GM19468 (cell line): ENCODE results near the gene DAB2IP.

Source experiments
- ATAC-seq: cut with Tn5 transposase; IDR thresholded peaks from one replicate; pipeline ENCODE4 v1.9.1; 2021; ENCODE audit warnings: mild to moderate bottlenecking, moderate library complexity, moderate number of reproducible peaks; ENCODE audit not compliant: unreplicated experiment; ENCODE audit errors: extremely low read depth

Gene DAB2IP

GRCh38 chr9:121660367-121660766, 8.9 kb downstream of the DAB2IP start:
- no peak for ATAC-seq

- no peak for ATAC-seq
These were observed 9.4 kb downstream of the DAB2IP start for GRCh38 chr9:121660876-121661275.

GRCh38 chr9:121661328-121661727, 9.9 kb downstream of the DAB2IP start:
- no peak for ATAC-seq

GRCh38 chr9:121662359-121662758, 10.9 kb downstream of the DAB2IP start:
- no peak for ATAC-seq

GRCh38 chr9:121662891-121663580, 11.6 kb downstream of the DAB2IP start:
- ATAC-seq = no peak

- ATAC-seq = no peak
These were observed 12.2 kb downstream of the DAB2IP start for GRCh38 chr9:121663591-121663990.

GRCh38 chr9:121666294-121666693, 14.9 kb downstream of the DAB2IP start:
- no peak for ATAC-seq

- no peak for ATAC-seq
These were observed 15.8 kb downstream of the DAB2IP start for GRCh38 chr9:121667214-121667613.

GRCh38 chr9:121667890-121668289, 16.5 kb downstream of the DAB2IP start:
- no peak for ATAC-seq

- ATAC-seq = no peak
These were observed 19.0 kb downstream of the DAB2IP start for GRCh38 chr9:121670431-121670830.

- ATAC-seq = no peak
These were observed 20.2 kb downstream of the DAB2IP start for GRCh38 chr9:121671612-121672155.

GRCh38 chr9:121672213-121672612, 20.8 kb downstream of the DAB2IP start:
- no peak for ATAC-seq

- ATAC-seq = no peak
These were observed 21.6 kb downstream of the DAB2IP start for GRCh38 chr9:121672986-121673385.

- no peak for ATAC-seq
These were observed 22.1 kb downstream of the DAB2IP start for GRCh38 chr9:121673576-121673975.

GRCh38 chr9:121674017-121674416, 22.6 kb downstream of the DAB2IP start:
- ATAC-seq = no peak

- ATAC-seq = no peak
These were observed 23.5 kb downstream of the DAB2IP start for GRCh38 chr9:121674952-121675351.

- ATAC-seq = no peak
These were observed 23.9 kb downstream of the DAB2IP start for GRCh38 chr9:121675381-121675780.

GRCh38 chr9:121675969-121676822, 24.8 kb downstream of the DAB2IP start:
- no peak for ATAC-seq

- ATAC-seq = no peak
These were observed 25.5 kb downstream of the DAB2IP start for GRCh38 chr9:121676926-121677325.

GRCh38 chr9:121678501-121679022, 27.1 kb downstream of the DAB2IP start:
- ATAC-seq = no peak
